NOMO-1 treated with dmso at 0.1 percent for 144 hours (cell line): ENCODE measurements around the gene ATP6V1B1.

Experiments
- DNase-seq: peaks from one replicate; lab custom pipeline; 2025; ENCODE audit not compliant: unreplicated experiment; lab: John Stamatoyannopoulos, UW

Gene ATP6V1B1

GRCh38 chr2:70943205-70943871 lies 7.6 kb downstream of the ATP6V1B1 start:
- DNase-seq: no peak

- no peak for DNase-seq
Measured at GRCh38 chr2:70944111-70944690, 8.5 kb downstream of the ATP6V1B1 start.

- peak; percentile 37 for DNase-seq
Measured at GRCh38 chr2:70946832-70947442, 11.2 kb downstream of the ATP6V1B1 start.

- no peak for DNase-seq
Measured at GRCh38 chr2:70947556-70948184, 12.0 kb downstream of the ATP6V1B1 start.

GRCh38 chr2:70948337-70949003 lies 12.8 kb downstream of the ATP6V1B1 start:
- DNase-seq: peak; percentile 51

- DNase-seq: no peak
Measured at GRCh38 chr2:70949086-70949485, 13.4 kb downstream of the ATP6V1B1 start.

- no peak for DNase-seq
Measured at GRCh38 chr2:70954886-70955285, 19.2 kb downstream of the ATP6V1B1 start.

GRCh38 chr2:70956141-70956540 lies 20.4 kb downstream of the ATP6V1B1 start:
- DNase-seq: no peak

GRCh38 chr2:70957798-70958197 lies 22.1 kb downstream of the ATP6V1B1 start:
- DNase-seq: no peak

GRCh38 chr2:70958759-70959158 lies 23.1 kb downstream of the ATP6V1B1 start:
- no peak for DNase-seq

- no peak for DNase-seq
Measured at GRCh38 chr2:70959271-70959761, 23.6 kb downstream of the ATP6V1B1 start.

- no peak for DNase-seq
Measured at GRCh38 chr2:70959851-70960832, 24.4 kb downstream of the ATP6V1B1 start.

GRCh38 chr2:70960833-70961647 lies 25.3 kb downstream of the ATP6V1B1 start:
- DNase-seq: no peak

GRCh38 chr2:70961648-70961994 lies 25.9 kb downstream of the ATP6V1B1 start:
- no peak for DNase-seq

GRCh38 chr2:70962211-70962884 lies 26.6 kb downstream of the ATP6V1B1 start:
- DNase-seq: no peak

GRCh38 chr2:70962885-70963878 lies 27.5 kb downstream of the ATP6V1B1 start:
- no peak for DNase-seq

GRCh38 chr2:70964133-70964532 lies 28.4 kb downstream of the ATP6V1B1 start:
- no peak for DNase-seq
